ENCODE results near the gene GPR142.

The GPR142 gene

GRCh38 chr17:74367206-74367605, at the start of gene GPR142:
Gene GPR142, plus strand, starts transcription at chr17:74367506. Its CDS starts 2,035 bp downstream, at chr17:74369541.
- DNase-seq (ENCODE audit: extremely low read depth in 1 of 2, low read depth in 1 of 2), result no peak

- no peak for DNase-seq (ENCODE audit: extremely low read depth in 1 of 2, low read depth in 1 of 2)
These were observed 48.9 kb upstream of the GPR142 start for GRCh38 chr17:74318391-74318790.

DNA sequence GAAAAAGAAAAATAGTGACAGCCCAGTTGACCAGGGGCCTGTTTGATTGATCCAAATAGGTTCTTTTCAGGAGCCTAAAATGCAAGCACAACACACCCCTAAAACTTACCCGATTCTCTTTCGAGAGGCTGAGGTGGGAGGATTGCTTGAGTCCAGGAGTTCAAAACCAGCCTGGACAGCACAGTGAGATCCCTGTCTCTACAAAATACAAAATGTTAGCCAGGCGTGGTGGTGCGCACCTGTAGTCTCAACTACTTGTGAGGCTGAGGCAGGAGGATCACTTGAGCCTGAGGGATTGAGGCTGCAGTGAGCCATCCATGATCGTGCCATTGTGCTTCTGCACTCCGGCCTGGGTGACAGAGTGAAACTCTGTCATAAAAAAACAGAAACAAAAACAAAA, 42.8 kb upstream of the GPR142 start:
- DNase-seq (ENCODE audit: extremely low read depth in 1 of 2, low read depth in 1 of 2), result no peak

DNA sequence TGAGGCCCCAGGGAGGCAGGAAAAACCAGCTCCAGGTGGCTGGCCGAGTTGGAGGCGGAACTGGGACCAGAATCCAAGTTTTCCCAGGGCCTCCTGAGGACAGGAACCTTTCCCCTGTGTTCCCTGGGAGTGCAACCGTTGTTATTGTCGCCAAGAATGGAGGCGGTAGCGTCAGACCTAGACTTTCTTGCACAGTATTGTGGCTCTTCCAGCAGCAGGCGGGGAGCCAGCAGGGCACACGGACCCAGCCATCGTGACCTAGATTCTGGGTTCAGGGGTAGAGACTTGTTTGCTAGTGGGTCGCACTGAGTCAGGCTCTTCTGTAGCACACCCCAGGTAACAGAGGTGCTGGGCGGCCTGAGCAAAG, 41.9 kb upstream of the GPR142 start:
- no peak for DNase-seq (ENCODE audit: extremely low read depth in 1 of 2, low read depth in 1 of 2)

DNA sequence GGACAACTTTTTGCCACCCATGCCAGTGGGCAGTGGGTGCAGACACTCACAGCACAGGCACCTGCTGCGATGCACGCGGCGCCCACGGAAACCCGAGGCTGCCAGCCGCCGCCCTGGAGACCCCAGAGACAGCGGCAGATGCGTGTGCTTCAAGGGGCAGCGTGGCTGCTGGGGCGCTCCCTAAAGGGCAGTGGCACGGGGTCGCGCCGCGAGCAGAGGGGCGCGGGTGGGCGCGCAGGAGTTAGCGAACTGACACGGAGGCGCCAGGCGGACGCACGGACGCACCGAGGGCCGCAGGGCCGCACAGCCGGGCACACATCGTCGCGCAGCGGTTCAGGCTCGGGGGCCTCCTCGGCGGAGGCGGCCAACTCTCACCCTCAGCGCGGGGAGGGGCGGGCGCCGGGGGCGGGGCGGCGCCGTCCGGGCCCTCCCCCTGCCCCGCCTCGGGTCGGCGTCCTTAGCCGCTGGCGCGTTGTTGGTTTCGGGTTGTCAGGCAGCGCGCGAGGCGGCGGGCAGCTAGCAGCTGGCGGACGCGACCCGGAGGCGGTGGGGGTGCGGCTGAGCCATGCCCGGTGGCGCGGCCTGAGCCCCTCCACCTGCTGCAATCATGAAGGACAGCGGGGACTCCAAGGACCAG, 41.4 kb upstream of the GPR142 start, which contains the start of gene KIF19:
Gene KIF19, plus strand, starts transcription at position 484 of the 637 bp plus-strand sequence. Its CDS starts 124 bp downstream, at position 608.
- DNase-seq (ENCODE audit: extremely low read depth in 1 of 2, low read depth in 1 of 2), result peak in 1 of 2 donors; percentile 35

DNA sequence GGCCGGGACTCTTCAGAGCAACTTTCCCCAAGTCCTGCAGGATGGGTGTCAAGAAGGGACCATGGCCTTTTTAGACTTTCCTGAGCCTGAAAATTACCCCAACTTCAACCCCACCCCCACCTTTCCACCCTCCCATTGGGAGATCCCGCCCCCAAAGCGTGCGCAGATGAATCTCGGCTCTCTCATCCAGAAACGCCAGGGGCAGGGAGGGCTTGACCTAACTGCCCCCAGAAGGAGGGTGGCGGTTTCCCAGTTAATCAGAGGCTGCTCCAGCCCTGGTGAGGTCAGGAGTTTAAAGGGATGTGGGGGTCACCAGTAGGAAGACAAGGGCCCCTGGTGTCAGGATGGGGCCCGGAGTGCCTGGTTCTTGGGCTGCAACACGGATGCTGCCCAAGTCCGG, 40.8 kb upstream of the GPR142 start:
- no peak for DNase-seq (ENCODE audit: extremely low read depth in 1 of 2, low read depth in 1 of 2)

DNA sequence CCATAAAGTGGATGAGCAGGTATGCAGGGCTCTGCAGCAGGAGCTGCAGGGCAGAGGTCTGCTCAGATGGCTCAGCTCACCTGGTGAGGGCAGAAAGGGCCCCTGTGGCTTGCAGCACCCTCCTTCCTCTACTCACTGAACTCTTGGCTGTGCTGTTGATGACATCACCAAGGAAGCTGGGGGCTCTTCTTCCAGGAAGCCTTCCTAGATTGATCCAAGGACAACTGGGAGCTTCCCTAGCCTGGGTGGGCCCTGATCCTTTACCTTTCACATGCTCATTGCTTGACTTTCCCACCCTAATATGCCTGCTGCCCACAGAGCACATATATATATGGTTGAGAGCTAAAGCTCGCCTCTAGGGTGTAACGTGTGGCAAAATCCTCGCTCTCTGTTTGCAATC, 38.8 kb upstream of the GPR142 start:
- no peak for DNase-seq (ENCODE audit: extremely low read depth in 1 of 2, low read depth in 1 of 2)

- DNase-seq (ENCODE audit: extremely low read depth in 1 of 2, low read depth in 1 of 2), result no peak
These were observed 37.9 kb upstream of the GPR142 start for GRCh38 chr17:74329378-74329777.

DNA sequence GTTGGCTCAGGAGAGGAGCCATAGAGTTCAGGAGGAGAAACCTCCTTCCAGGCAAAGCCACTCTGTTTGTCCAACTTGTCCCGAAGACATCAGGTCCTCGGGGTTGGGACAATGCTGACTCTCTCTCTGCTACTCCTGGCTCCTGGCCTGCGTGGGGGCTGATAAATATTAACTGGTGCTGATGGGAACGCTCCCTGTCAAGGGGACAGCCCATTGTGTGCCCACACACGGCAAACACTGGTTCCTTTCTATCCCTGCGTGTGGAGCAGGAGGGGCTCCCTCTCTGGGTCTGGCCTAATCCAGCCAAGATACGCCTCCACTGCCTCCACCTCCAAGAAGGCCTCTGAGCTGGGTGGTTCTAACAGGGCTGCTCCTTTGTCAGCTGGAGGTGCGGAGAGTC, 36.9 kb upstream of the GPR142 start:
- DNase-seq (ENCODE audit: extremely low read depth in 1 of 2, low read depth in 1 of 2), result no peak

GRCh38 chr17:74332017-74332650, 35.2 kb upstream of the GPR142 start:
- no peak for DNase-seq (ENCODE audit: extremely low read depth in 1 of 2, low read depth in 1 of 2)

GRCh38 chr17:74332763-74333283, 34.5 kb upstream of the GPR142 start:
- DNase-seq (ENCODE audit: extremely low read depth in 1 of 2, low read depth in 1 of 2), result no peak

GRCh38 chr17:74334393-74335039, 32.8 kb upstream of the GPR142 start:
- no peak for DNase-seq (ENCODE audit: extremely low read depth in 1 of 2, low read depth in 1 of 2)

GRCh38 chr17:74335529-74336062, 31.7 kb upstream of the GPR142 start:
- no peak for DNase-seq (ENCODE audit: extremely low read depth in 1 of 2, low read depth in 1 of 2)

DNA sequence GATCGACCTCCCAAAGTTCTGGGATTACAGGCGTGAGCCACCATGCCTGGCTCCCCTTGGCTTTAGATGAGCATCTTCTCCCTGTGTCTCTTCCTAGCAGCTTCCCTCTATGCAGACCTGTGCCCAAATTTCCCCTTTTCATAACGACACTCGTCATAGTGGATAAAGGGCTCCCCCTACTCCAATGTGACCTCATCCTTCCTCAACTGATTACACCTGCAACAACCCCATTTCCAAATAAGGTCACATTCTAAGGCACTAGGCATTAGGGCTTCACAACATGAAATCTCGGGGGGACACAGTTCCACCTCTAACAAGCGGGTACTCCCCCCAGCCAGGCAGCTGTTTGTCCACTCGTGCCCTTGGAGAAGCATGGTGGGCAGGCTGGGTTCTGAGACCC, 31.0 kb upstream of the GPR142 start:
- no peak for DNase-seq (ENCODE audit: extremely low read depth in 1 of 2, low read depth in 1 of 2)

- no peak for DNase-seq (ENCODE audit: extremely low read depth in 1 of 2, low read depth in 1 of 2)
These were observed 29.3 kb upstream of the GPR142 start for GRCh38 chr17:74337834-74338500.

DNA sequence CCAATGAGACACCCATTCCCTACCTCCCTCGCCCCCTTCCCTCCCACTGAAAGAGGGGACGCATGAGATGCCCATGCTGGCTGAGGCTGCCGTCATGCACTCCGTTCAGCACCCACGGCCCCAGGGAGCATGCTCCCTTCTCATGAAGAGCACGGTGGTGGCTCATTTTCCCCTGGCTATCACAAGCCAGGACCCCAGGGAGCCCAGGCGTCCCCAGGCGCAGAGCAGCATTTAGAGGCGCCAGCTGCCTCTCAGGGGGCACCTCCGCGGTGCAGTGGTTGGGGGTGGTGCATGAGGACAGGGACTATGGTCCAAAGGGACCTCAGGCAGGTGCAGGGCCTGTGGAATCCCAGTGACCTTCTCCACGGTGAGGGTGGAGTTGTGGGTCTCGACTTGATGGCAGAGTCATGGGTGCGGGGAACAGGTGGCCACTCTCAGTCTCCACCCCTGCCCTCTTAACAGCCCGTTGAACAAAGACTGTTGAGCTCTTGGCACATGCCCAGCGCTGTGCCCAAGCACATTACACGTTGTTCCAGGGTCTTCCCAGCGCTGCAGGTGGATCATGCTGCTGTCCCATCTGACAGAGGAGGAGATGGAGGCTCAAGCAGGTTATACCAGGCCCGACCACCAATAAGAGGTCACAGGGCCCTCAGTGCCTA, 27.6 kb upstream of the GPR142 start:
- no peak for DNase-seq (ENCODE audit: extremely low read depth in 1 of 2, low read depth in 1 of 2)

- no peak for DNase-seq (ENCODE audit: extremely low read depth in 1 of 2, low read depth in 1 of 2)
These were observed 26.8 kb upstream of the GPR142 start for GRCh38 chr17:74340470-74341023.

DNA sequence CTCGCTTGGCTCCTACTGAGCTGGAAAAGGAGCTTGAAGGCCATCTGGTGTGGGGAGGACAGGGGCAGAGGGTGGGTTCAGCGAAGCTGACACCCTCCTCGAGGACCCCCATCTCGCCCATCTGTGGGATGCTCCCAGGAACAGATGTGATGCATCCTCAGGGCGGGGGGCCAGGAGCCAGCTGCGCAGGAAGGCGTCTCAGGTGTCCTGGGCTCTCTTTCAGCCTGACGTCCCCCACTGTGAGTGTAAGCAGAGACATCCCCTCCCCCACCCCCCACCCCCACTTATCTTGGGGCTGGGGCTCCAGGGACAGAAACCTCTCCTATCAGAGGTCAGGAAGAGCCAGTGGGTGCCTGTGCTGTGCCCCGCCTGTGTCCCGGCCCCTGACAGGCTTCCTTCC, 25.1 kb upstream of the GPR142 start:
- DNase-seq (ENCODE audit: extremely low read depth in 1 of 2, low read depth in 1 of 2), result no peak

DNA sequence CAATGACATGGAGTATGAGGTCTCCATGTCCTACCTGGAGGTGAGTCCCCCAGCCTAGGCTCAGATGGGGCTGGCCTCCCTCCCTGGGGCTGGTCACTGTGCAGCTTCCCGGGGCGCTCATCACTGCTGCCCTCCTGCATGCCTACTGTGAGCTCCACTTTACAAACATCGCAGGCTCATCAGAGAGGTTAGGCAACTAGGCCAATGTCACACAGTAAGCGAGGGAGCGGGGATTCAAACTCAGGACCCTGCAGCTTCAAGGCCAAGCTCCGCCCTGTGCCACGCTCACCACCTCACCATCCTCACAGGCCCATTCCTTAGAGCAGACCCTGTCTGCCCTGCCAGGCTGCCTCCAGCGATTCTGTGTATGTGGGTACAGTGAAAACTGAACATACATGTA, 24.2 kb upstream of the GPR142 start:
- no peak for DNase-seq (ENCODE audit: extremely low read depth in 1 of 2, low read depth in 1 of 2)

DNA sequence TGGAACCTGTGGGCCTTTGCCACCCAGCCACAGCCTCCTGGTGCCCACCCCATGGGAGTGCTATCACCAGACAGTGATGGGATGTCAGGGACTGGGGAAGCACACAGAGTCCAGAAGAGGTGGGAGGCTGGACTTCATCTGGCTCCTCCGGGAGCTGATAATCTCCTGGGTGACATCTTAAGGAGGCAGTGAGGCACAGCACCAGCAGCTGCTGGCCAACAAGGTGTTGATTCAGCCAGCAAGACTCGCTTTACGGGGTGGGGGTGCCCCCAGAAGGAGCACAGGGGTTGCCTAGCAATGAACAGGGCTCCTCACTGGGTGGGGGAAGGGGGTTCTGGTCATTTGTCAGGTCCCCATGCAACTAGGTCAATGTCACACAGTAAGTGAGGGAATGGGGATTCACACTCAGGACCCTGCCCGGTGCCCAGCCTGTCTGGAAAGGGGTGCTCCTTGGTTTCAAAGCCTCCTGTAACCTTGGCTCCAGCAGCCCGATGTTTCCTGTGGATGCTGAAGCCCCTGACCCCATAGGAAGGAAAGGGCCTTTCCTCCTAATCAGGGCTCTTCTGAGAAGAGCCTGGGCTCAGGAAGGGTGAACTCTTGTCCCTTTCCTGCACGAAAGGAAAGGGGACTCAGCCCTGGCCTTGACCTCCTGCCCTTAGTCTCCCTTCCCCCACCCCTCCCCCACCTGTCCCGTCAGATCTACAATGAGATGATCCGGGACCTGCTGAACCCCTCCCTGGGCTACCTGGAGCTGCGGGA, 23.6 kb upstream of the GPR142 start:
- no peak for DNase-seq (ENCODE audit: extremely low read depth in 1 of 2, low read depth in 1 of 2)
